GM19455 (cell line): ENCODE measurements around the gene MDP1.
A peak's percentile ranks its signal among the peaks of the same experiment; 100 is the strongest.

ENCODE experiments used
- ATAC-seq: cut with Tn5 transposase; IDR thresholded peaks from one replicate; pipeline ENCODE4 v1.9.1; 2021; ENCODE audit not compliant: unreplicated experiment

Gene MDP1

DNA sequence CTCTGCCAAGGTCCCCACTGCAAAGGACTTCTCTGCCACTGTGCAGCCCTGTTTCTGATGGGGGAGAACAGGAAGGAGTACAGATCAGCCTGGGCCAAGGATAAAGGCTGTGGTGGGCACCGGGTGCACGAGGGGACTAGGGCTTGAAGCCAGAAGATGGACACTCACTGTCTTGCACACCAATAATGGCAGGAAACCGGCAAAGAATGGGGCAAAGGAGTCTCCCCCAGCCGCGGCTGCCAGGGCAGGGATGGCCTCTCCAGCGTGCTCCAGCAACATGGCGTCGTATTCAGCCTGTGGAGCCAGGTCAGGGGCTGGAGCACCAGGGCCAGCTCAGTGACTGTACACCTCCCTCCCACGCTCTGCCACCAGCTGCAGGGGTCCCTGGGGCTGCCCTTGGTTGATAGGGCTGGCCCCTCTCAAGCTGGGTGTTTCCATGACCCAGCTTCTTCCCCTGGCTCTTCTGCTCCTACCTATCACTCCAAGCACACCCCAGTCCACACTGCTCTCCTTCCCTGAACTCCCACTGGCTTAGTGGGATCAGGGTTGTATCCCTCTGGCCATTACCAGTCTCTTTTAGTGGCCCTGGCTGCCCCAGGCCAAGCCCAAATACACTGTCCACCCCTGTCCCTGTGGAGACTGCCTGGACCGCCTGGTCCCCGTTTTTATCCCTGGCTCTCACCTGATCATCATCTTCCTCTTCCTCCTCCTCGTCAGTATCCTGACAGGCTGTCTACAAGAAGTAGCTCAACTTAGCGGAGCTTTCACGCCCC is 33.6 kb downstream of the MDP1 start:
- ATAC-seq = no peak

DNA sequence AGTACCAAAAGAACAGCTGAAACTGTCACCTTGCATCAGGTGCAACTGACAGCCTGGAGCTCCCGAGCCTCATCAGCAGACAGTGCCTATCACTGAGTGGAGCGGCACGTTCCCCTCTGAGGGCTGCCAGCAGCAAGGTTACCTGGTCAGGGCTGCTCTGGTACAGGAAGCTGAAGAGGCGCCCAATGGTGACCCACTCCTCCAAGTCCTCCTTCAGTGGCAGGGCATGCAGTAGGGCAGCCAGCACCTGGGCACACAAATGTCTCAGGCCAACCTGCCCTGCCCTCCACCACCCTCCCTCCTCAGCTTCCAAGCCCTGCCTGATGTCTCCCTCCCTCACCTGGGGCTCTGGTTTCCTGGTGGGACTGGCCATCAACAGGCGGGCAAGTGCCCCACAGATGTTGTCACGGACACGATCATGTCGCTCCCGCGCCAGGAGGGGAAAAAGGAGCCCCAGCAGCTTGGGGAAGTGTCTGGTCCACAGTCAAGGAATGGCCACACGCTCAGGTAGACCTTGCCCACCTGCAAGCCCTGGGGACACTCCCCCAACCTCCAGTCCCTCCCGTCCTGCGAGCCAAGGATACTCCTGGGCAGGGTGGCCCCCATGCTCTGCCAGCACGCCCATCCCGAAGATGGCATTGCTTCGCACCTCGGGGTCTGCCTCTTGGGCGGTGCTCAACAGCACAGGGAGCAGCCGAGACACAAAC is 34.3 kb downstream of the MDP1 start:
- ATAC-seq = no peak

DNA sequence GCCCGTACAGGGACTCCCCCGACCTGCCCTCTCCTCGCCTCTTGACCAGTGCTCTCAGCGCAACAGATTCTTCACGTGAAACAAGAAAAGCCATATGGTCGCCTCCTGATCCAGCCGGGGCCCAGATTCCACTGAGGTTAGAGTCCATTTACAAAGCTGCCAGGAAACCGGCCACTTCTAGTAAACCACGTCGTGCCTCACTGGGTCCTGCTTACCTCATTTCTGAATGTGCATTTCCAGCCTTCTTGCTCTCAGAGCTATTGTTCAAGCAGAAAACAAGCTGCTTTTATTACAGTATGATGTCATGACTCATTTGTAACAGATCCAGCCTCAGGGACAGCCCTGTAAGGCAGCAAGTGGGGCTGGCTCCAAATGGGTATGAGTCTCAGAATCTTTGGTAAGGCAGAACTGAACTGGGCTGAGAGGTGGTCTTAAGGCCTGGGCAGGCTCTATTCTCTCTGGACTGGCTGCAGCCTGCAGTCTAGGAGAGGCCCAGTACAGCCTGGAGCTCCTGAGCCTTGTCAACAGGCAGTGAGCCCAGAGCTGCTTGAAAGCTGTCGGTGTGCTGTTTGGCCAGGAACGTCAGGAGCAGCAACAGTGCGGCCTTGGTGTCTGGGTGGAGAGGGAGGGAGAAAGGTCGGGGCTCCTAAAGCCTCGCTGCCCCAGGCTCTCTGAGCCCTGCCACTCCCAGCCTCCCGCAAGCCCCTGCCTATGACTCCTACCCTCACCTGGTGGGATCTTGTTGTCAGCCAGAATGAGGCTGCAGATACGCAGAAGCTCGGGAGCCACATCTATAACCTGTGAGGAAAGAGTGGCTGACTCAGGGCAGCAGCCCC is 35.7 kb downstream of the MDP1 start:
- no peak for ATAC-seq

DNA sequence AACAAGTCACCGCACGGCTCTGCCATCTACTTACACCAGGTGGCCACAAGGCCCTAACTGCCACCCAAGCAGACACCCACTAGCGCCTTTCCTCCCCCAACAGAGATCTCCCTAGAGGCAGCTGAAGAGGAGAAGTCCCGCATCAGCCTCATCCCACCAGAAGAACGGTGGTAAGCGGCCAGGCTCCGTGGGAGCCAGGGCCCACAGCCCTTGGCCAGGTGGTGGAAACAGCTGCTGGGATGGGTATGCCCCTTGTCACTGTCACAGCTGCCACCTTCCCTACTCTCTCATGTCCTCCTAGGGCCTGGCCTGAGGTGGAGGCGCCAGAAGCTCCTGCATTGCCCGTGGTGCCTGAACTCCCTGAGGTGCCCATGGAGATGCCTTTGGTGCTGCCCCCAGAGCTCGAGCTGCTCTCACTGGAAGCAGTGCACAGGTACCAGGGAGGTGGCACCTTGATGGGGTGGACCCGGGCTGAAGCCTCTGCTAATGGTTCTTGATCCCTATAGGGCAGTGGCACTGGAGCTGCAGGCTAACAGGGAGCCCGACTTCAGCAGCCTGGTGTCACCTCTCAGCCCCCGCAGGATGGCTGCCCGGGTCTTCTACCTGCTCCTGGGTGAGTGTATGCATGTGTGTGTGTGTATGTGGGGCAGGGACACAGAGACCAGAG is 36.4 kb downstream of the MDP1 start:
- ATAC-seq = no peak

DNA sequence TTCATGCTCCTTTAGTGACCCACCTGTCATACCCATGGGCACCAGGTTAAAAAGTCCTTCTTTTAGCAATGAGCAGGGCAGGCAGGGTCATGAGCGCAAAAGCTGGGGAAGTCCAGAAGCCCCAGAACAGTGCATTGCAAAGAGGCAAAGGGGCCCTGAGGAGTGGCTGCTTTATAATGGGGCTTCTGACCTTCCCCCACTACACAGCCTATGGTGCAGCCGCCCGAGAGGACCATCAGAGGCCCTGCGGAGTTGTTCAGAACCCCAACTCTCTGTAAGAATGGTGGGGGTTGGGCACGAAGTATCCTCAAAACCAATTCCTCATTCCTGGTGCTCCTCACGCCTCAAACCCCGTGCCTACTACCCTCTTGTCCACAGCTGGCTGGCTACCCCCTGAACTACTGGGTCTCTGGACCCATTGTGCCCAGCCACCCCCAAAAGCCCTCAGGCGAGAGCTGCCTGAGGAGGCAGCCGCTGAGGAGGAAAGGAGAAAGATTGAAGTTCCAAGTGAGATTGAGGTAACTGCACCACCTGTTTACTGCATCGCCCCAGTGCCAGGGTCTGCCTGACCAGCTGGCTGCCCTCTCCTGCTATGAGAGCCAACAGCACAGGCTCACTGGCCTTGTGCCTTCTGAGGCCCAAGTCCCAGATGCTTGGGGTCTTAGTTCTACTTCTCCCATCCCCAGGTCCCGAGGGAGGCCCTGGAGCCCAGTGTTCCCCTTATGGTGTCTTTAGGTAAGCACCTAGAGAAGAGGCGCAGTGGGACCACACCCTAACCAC is 37.3 kb downstream of the MDP1 start:
- no peak for ATAC-seq

DNA sequence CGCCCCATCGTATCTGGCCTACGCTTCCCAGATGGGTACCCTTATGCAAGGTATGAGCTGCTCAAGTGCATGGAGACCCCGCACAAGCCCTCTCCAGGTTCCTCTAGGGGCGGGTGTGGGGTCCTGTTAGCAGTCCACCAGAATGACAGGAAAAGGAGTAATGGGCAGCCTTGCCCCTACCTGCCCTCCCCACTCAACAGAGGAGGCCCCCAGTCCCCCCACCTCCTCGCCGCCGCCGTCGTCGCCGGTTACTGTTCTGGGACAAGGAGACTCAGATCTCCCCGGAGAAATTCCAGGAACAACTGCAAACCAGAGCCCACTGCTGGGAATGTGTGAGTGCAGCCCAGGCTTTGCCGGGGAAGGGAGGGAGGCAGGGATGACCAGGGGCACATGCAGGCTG is 38.0 kb downstream of the MDP1 start:
- ATAC-seq = no peak

DNA sequence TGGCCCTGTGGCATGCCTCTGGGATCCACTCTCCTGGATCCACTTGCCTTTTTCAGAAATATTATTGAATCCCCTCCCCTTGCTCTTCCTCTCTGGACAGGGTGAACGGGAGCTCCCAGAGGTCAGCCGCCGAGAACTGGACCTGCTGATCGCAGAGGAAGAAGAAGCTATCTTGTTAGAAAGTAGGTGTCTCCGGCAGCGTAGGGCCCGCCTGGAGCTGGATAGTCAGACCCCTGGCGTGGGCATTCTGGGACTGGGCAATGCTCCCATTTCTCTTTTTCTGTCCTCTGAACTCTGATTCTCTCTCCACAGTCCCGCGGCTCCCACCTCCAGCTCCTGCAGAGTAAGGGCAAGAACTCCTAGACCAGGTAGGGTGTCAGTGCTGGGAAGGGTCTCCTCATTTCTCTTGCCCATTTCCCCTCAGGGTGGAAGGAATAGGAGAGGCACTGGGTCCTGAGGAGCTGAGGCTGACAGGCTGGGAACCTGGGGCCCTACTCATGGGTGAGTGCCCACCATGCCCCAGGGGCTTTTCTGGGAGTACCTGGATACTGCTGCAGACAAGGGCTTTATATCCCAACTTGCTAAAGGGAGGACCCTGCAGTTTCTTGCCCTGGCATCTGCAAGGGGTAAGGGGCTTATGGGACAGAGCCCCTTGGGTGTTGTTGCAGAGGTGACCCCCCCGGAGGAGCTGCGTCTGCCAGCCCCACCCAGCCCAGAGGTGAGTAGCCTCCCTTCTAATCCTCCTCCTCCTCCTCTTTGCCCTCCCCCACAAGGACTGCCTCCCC is 38.6 kb downstream of the MDP1 start:
- no peak for ATAC-seq

DNA sequence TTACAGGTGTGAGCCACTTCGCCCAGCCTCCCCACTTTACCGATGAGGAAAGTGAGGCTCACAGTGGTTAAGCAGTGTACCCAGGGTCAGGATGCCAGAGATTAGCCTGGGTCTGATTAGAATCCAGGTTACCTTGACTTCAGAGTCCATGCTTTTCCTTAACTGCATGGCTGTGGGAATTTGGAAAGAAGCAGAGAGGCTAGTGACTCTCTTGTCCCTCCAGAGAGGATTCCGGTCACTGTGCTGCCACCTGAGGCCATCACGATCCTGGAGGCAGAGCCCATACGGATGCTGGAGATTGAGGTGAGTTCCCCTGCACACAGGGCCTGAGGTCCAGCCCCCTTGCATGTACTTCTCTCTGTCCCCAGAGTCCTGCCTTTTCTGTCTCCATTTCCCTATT is 39.3 kb downstream of the MDP1 start:
- no peak for ATAC-seq

DNA sequence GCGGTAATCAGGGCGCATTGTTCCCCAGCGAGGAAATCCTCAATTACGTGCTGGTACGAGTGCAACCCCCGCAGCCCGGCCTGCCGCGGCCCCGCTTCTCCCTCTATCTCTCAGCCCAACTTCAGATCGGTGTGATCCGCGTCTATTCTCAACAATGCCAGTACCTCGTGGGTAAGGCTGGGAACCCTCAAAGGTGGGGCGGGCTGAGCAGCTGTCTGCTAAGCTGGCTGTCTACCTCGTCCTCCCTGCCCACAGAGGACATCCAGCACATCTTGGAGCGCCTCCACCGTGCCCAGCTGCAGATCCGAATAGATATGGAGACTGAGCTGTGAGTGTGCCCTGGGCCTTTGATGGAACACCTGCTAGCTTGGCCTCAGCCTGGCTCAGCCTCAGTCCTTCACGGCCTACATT is 43.0 kb downstream of the MDP1 start:
- ATAC-seq = no peak

DNA sequence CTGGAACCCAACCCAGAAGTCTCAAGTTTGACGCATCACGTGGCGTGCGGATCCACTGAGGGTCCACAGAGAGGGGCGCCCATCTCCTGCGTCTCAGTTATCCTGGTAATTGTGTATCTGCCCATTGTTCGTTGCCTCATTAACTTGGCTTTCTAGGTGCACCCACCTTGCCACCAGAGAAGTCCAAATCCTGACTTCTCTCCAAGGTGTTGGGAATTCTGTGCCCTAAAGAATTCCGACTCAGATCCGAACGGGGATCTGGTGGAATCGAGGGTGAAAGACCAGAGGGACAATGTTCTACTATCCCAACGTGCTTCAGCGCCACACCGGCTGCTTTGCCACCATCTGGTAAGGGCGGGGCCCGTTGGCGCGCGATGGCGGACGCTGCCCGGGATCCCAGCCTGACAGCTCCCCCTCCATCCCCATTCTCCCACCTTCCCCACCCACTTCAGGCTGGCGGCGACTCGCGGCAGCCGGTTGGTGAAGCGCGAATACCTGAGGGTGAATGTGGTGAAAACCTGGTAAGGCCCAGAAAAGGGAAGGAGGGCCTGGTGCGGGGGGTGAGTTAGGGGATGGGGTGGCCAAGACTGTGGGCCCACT is 43.5 kb downstream of the MDP1 start:
- no peak for ATAC-seq

DNA sequence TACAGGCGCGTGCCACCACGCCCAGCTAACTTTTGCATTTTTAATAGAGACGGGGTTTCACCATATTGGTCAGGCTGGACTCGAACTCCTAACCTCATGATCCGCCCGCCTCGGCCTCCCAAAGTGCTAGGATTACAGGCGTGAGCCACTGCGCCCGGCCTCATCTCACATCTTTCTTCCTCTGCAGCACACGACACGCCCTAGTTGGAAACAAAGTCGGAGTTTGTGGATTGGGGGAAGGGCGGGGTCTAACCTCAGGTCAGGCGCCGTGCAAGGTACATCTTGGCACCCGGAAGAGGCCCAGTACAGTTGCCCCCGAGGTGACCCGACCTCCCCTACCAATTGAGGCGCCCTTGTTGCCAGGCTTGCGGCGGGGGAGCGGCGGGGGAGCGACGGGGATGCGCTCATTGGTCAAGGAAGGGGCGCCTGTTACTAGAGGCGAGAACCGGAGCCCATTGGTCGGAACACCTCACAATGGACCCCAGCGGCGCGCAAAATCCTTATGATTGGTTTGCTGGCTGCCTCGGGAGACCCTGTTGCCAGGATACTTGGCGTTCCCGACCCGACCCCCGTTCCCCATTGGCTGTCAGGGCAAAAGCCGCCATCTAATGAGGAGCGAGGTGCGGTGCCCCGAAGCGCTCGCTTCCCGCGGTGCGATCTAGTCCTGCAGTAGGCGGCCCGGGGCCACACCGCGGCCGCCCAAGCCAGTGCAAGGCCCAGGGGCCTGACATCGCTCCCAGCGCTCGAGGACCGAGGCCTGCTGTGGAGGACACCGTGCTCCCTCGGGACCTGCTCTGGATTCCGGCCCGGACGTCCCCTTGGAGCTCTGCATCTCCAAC is 44.2 kb downstream of the MDP1 start, which contains the start of gene REC8:
Gene REC8, plus strand, starts transcription at position 659 of the 839 bp plus-strand sequence. CDS start 473 bp downstream, outside the sequence.
- peak; percentile 83 for ATAC-seq

DNA sequence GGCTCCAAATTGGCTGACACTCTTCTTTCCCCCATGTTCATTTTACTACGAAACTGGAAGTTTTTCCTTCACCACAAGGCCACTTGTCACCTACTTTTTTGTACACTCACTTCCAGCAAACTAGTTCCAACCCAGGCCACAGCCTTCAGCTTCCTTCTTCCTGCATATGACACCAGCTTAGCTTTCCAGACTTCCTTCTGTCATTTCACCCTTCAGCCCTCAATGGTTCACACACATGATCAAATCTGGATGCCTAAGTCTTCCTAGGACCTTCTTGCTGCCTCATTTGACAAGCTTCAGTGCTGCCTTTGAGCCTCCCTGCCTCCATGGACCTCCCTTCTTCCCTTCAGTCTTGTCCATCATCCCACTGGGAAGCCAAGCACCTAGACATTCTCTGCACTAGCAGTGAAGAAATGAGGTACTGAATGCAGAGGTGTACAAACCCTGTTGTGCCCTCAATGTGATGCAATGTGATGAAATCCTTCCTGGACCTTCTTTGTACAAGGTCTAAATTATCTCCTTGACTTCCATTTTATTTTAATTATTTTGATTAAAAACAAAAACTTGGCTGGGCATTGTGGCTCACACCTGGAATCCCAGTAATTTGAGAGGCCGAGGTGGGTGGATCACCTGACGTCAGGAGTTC is 48.3 kb downstream of the MDP1 start:
- ATAC-seq = no peak

DNA sequence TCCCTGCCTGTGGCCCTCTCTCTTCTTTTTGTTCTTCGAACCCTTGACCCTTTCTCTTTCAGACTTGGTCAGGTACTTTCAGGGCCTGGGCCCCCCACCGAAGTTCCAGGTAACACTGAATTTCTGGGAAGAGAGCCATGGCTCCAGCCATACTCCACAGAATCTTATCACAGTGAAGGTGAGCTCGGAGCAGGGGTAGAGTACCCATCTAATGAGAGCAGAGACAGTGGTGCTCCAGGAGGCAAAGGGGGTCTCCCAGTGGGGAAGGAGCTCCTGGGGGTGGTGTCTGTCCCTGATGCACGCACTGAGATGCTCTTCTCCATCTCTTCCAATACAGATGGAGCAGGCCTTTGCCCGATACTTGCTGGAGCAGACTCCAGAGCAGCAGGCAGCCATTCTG is 50.1 kb downstream of the MDP1 start:
- ATAC-seq = no peak

DNA sequence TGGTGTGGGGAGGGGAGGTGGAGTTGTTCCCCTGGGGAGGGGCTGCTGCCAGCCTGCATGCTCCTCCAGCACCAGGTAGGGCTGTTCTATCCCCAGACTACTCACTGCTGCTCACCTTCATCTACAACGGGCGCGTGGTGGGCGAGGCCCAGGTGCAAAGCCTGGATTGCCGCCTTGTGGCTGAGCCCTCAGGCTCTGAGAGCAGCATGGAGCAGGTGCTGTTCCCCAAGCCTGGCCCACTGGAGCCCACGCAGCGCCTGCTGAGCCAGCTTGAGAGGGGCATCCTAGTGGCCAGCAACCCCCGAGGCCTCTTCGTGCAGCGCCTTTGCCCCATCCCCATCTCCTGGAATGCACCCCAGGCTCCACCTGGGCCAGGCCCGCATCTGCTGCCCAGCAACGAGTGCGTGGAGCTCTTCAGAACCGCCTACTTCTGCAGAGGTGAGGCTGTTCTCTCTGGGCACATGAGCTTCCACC is 51.3 kb downstream of the MDP1 start:
- no peak for ATAC-seq
